Stimulated activated CD8-positive, alpha-beta memory T cell treated with anti-CD3 and anti-CD28 coated beads, Interleukin-7, amount 100 ng/mL, for 1 hour (primary cell): ENCODE data around the gene PIGO.

Experiments used
- DNase-seq, 2 donors: peaks; one replicate each; pipeline ENCODE4 v3.0.0-alpha.2; 2020; ENCODE audit warnings: low read depth in 2 of 2

Gene PIGO

GRCh38 chr9:35106343-35106730 is 9.9 kb upstream of the PIGO start:
- no peak for DNase-seq

- DNase-seq = no peak
These were observed 9.4 kb upstream of the PIGO start for GRCh38 chr9:35105571-35106342.

- DNase-seq = no peak
These were observed 8.7 kb upstream of the PIGO start for GRCh38 chr9:35105126-35105525.

GRCh38 chr9:35104586-35104985 is 8.2 kb upstream of the PIGO start:
- DNase-seq = no peak

GRCh38 chr9:35103660-35104191 is 7.3 kb upstream of the PIGO start:
- DNase-seq = no peak

GRCh38 chr9:35102769-35103659 is 6.6 kb upstream of the PIGO start, which contains the start of gene STOML2:
TSS of gene STOML2 (minus strand) at chr9:35103131. CDS start at chr9:35103094, 37 bp downstream.
- DNase-seq = peak; percentile 80 to 81

- no peak for DNase-seq
These were observed 6.0 kb upstream of the PIGO start for GRCh38 chr9:35102465-35102768.

DNA sequence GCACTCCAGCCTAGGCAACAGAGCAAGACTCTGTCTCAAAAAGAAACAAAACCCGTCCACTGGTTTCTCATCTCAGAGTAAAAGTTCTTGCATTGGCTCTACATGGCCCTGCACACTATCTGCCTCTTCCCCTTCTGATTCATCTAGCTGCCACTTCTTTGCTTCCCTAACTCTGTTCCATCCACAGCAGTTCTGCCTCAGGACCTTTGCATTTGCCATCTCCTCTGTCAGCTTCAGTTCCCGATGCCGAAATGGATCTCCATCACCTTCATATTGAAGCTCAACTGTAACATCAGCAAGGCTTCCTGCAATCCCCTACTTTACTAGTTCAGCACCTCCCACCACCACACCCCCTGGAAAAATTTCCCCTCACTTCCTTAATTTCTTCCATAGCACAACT is 1.2 kb upstream of the PIGO start:
- no peak for DNase-seq

- DNase-seq = no peak
These were observed 4.9 kb downstream of the PIGO start for GRCh38 chr9:35091536-35091935.

- no peak for DNase-seq
These were observed 7.0 kb downstream of the PIGO start for GRCh38 chr9:35089434-35089833.

- no peak for DNase-seq
These were observed 11.3 kb downstream of the PIGO start for GRCh38 chr9:35085078-35085477.

DNA sequence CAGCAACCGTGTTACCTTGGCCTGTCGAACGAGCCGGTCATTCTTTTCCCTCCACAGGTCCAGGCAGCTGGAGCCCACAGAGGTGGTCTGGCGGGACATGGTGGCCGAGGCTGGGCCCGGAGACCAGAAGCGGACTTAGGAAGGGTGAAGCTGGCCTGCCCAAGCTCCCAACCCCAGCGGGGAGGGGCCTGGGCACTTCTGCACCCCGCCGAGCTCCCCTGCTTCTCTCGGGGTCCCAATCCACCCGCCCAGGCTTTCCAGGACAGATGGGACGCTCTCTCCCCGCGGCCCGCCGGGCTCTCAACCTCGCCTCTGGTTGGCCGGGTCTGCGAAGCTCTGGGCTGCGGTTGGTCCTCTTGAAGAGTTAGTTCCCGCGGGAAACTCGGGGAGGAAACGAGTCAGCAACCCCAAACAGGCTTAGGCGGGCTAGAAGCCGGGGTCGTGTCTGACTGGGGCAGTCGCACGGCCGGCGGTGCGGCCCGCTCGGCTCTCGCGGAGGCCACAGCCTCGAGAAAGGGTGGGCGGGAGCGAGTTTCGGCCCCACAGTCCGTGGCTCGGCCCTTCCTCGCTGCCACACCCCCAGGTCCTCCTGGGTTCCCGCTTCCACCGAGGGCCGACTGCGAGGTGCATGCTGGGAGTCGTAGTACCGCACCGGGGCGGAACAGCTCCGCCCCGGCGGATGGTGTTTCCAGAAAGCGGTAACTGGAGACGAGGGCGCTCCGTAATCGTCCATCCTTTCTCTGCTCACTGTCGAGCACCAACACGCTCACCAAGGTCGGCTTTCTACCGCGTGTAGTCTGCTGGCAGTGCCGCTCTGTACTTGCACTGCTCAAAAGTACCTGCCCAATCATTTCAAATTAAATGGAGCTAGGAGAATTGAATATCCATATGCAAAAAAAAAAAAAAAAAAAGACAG is 16.7 kb downstream of the PIGO start, which contains the start of gene FANCG:
TSS of gene FANCG (minus strand) at position 517 of the 916 bp plus-strand sequence. CDS start at position 99, 418 bp downstream.
- peak; percentile 63 to 65 for DNase-seq

GRCh38 chr9:35079041-35079425 is 17.4 kb downstream of the PIGO start:
- DNase-seq = no peak

DNA sequence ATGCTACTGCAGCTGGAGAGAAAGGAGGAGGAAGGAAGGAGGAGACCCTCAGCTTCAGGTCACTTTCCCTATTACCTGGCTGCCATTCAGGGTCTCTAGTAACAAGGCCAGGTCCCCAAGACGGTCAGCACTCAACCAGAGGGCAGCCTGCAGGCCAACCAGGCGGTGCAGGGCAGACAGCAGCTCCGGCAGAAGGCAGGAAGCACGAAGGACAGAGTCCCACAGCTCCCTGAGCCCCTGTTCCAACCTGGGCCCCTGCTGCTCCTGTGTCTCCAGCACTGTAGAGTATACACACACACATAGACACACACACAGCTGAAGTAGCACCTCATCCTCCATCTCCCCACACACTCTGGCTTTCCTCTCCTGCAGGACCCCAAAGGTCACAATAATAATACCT is 18.3 kb downstream of the PIGO start:
- no peak for DNase-seq

GRCh38 chr9:35076848-35077247 is 19.5 kb downstream of the PIGO start:
- DNase-seq = no peak

DNA sequence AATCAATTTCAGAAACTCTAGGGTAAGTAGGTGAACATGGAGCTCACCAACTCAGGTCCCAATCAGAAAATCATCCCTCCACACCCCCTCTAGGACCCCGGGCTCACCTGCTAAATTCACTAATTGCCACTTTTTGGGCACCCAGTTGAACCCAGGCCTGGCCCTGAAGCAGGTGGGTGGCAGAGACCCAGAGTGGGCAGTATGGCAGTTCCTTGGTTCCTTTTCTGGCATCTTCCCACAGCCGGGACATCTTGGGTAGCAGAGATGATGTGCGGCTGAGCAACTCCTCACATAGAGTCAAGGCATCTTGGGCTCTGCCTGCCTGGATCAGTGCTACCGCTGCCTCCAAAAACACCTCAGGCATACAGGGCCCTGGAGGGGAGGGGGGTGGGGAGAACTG is 21.0 kb downstream of the PIGO start:
- no peak for DNase-seq

DNA sequence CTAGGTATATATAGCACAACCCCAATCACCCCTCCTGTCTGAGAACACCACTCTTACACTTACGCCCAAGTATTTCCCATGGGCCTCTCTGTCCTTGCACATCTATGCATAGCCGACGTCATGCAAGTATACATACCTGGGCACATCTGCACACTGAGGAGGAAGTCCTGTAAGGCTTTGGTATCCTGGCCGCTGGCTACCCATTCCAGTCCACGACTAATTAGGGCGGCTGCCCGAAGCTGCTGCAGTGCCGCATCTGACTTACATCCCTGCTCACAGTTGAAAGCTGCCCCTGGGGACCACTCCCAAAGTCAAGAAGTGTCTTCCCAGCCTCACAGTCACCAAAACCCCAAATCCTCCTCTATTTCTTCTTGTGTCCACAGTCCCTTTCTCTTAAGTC is 21.6 kb downstream of the PIGO start:
- DNase-seq = no peak

DNA sequence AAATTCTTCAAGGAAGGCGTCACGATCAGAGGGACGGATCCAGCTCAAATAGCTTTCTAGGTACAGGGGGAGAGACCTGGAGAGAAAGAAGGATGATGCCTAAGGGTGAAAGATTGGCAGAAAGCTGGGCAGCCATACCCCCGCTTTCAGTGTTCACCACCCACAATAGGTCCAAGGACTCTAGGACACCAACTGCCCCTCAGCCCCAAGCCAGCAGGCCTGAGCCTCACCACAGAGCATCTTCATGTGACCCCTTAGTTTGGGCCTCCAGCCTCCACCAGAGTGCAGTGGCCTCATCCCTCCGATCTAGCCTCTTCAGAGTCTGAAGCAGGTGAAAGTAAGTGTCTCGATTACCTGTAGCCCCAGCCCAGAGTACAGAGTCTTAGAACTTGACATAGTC is 22.2 kb downstream of the PIGO start:
- DNase-seq = no peak

DNA sequence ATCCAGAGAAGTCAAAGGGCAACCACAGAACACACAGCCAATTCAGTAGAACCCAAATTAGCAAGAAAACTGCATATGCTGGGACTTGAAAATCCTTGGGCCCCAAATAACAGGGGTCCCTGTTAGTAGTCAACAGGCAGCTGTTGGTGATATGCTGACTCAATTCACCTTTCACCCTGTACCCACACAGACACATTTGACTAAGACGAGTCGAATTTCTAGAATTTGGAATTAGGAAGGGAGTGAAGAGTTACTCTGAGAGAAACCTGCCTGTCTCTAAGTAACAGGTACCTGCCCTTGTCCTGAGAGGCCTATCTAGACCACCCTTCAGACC is 23.1 kb downstream of the PIGO start:
- DNase-seq = no peak

GRCh38 chr9:35072461-35073278 is 23.7 kb downstream of the PIGO start, which contains the start of gene VCP:
TSS of gene VCP (minus strand) at chr9:35072625. CDS start at chr9:35072353, 272 bp downstream.
- peak; percentile 91 to 93 for DNase-seq
